ENCODE results near the gene ALK.

ALK gene

DNA sequence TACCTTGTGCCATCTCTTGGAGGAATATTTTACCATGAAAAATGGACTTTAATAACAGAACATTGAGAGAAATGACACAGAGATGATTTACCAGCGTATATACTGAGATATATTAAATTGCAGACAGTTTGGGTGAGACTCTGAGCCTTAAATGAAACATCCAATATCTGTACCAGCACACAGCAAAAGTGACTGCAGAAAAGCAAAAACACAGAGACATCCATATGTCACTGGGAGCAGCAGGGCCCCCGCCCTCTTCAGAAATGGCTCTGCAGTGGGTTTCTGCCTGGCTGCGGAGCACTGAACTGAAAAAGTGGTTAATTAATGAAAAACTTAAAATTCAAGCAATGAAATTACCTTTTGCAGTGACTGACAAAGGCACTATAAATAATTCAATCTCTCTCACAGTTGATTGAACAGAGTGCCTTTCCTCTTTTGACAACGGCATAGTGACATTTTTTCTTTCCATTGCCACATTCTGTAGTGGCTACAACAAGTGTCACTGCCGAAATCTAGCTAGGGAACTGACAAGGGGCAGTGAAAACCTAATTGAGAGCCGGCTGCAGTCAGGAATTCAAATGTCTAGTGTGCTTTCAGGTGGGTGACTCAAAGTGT, 353.4 kb downstream of the ALK start:
- Histone ChIP-seq H3K4me3 (ENCODE audit: low read depth in 1 of 2, low read length in 1 of 2) (no peak overlapping the region), H3K36me3 (no peaks in the 10 kb centered on the region), H3K27me3 (no peaks in the 10 kb centered on the region), H3K27ac (no peak overlapping the region), H3K4me1 (ENCODE audit: control insufficient read depth in 1 of 2, insufficient read depth in 1 of 2, low read depth in 1 of 2, low read length in 1 of 2) (no peaks in the 10 kb centered on the region), H3K9me3 (no peaks in the 10 kb centered on the region)
- TF ChIP-seq, protein P1, sequence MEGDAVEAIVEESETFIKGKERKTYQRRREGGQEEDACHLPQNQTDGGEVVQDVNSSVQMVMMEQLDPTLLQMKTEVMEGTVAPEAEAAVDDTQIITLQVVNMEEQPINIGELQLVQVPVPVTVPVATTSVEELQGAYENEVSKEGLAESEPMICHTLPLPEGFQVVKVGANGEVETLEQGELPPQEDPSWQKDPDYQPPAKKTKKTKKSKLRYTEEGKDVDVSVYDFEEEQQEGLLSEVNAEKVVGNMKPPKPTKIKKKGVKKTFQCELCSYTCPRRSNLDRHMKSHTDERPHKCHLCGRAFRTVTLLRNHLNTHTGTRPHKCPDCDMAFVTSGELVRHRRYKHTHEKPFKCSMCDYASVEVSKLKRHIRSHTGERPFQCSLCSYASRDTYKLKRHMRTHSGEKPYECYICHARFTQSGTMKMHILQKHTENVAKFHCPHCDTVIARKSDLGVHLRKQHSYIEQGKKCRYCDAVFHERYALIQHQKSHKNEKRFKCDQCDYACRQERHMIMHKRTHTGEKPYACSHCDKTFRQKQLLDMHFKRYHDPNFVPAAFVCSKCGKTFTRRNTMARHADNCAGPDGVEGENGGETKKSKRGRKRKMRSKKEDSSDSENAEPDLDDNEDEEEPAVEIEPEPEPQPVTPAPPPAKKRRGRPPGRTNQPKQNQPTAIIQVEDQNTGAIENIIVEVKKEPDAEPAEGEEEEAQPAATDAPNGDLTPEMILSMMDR (IDR thresholded peaks at IDR 0.05): no peak

DNA sequence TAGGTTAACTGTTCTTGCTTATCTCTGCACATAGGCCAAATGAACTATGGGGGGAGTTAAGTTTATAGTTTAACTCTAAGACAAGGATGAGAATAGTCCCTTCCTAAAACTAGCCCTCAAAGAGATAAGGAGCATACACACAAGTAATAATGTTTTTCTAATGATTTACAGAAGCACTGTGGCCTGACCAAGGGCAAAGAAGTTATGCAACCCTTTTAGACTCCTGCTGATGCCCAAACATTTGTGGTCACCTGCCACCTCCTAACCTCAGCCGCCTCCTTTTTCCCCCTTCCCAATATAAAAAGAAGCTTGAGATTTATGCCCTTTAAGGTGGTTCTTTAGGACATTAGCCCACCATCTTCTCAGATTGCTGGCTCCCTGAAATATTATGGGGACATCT, 357.7 kb downstream of the ALK start:
- no peaks in the 10 kb centered on the region for H3K9me3 ChIP-seq
- H3K36me3 ChIP-seq: no peaks in the 10 kb centered on the region
- no peak overlapping the region for H3K27ac ChIP-seq
- no peaks in the 10 kb centered on the region for H3K27me3 ChIP-seq
- no peak overlapping the region for H3K4me3 ChIP-seq (ENCODE audit: low read depth in 1 of 2, low read length in 1 of 2)
- no peaks in the 10 kb centered on the region for H3K4me1 ChIP-seq (ENCODE audit: control insufficient read depth in 1 of 2, insufficient read depth in 1 of 2, low read depth in 1 of 2, low read length in 1 of 2)
- TF ChIP-seq, protein P1 (IDR thresholded peaks at IDR 0.05): no peak

DNA sequence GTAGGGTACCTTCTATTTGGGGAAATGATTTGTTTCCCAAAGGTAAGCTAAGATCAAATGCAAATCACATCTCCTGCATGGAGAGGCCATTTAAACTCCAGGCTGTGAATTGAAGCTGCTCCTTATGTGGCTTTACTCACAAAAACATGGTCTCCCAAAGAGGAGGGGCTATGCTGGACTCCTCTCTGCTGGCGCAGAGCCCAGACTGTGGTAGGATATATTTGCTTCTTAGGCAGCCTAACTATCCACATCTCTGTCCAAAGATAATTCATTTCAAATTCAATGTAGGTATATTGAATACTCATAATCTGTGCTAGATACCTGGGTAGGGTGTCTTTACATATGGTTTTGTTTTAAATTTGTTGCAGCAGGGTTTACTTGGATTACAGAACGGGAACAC, 358.5 kb downstream of the ALK start:
- H3K4me3 ChIP-seq (ENCODE audit: low read depth in 1 of 2, low read length in 1 of 2): no peak overlapping the region
- H3K4me1 ChIP-seq (ENCODE audit: control insufficient read depth in 1 of 2, insufficient read depth in 1 of 2, low read depth in 1 of 2, low read length in 1 of 2): no peaks in the 10 kb centered on the region
- TF ChIP-seq, protein P1 (IDR thresholded peaks at IDR 0.05): no peak
- H3K27me3 ChIP-seq: no peaks in the 10 kb centered on the region
- H3K9me3 ChIP-seq: no peaks in the 10 kb centered on the region
- no peak overlapping the region for H3K27ac ChIP-seq
- no peaks in the 10 kb centered on the region for H3K36me3 ChIP-seq

DNA sequence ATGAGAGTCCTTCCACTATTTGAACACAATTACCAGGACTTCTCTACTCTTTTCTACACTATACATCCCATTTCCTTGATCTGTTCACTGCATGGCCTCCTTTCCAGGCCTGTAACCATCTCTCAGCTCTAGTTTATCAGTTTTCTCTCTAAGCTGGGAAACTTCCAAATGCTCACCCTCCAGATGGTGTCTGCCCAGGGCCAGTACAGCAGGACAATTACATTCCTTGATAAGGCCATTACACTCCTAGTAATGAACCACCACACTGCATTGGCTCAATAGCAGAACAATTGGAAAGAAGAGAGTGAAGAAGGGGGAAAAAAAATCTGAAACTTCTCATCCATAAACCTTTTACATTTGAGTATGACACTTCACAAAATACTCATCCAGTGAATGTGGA, 359.1 kb downstream of the ALK start:
- H3K4me1 ChIP-seq (ENCODE audit: control insufficient read depth in 1 of 2, insufficient read depth in 1 of 2, low read depth in 1 of 2, low read length in 1 of 2): no peaks in the 10 kb centered on the region
- TF ChIP-seq, protein P1 (IDR thresholded peaks at IDR 0.05): no peak
- no peaks in the 10 kb centered on the region for H3K36me3 ChIP-seq
- no peak overlapping the region for H3K27ac ChIP-seq
- no peaks in the 10 kb centered on the region for H3K27me3 ChIP-seq
- H3K4me3 ChIP-seq (ENCODE audit: low read depth in 1 of 2, low read length in 1 of 2): no peak overlapping the region
- no peaks in the 10 kb centered on the region for H3K9me3 ChIP-seq

DNA sequence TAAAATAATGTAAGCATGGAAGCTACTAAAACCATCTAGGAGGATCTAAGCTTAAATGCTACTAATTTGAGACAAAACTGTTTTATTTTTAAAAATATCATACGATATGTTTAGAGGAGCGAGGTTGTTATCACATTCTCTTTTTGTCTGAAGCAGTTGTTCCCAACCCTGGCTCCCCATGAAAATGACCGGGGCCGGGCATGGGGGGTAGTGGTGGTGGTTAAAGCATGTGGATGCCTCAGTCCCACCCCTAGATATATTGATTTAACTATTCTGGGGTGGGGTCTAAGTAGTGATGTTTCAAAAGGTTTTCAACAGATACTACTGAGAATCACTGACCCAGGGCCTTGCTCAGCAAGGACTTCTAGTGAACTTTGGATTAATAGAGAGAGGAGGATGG, 359.8 kb downstream of the ALK start:
- H3K4me3 ChIP-seq (ENCODE audit: low read depth in 1 of 2, low read length in 1 of 2): no peak overlapping the region
- H3K4me1 ChIP-seq (ENCODE audit: control insufficient read depth in 1 of 2, insufficient read depth in 1 of 2, low read depth in 1 of 2, low read length in 1 of 2): no peaks in the 10 kb centered on the region
- H3K9me3 ChIP-seq: no peaks in the 10 kb centered on the region
- TF ChIP-seq, protein P1 (IDR thresholded peaks at IDR 0.05): no peak
- no peak overlapping the region for H3K27ac ChIP-seq
- no peaks in the 10 kb centered on the region for H3K36me3 ChIP-seq
- H3K27me3 ChIP-seq: no peaks in the 10 kb centered on the region

DNA sequence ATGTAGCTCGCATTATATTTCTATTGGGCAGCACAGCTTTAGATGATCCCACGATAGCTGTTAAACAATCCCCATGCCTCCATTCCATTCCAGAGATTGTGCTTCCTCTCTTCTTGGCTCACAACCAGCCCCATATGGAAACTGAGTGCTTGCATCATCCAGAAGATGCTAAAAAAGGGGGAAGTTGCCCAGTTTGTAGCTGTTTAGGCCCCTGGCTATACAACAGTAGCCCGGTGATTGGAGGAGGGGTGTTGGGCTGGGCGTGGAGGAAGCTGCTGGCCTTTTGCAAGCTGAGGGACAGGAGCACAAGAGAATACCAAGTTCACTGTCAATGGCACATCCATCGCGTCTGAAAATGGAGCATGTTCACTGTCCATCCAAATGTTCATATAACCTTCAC, 360.2 kb downstream of the ALK start:
- Histone ChIP-seq H3K9me3 (no peaks in the 10 kb centered on the region), H3K4me1 (ENCODE audit: control insufficient read depth in 1 of 2, insufficient read depth in 1 of 2, low read depth in 1 of 2, low read length in 1 of 2) (no peaks in the 10 kb centered on the region), H3K27ac (no peak overlapping the region), H3K4me3 (ENCODE audit: low read depth in 1 of 2, low read length in 1 of 2) (no peak overlapping the region), H3K36me3 (no peaks in the 10 kb centered on the region), H3K27me3 (no peaks in the 10 kb centered on the region)
- TF ChIP-seq, protein P1 (IDR thresholded peaks at IDR 0.05): no peak
